HepG2 (cell line): Measurements from ENCODE around the gene DTYMK. TPM values are rescaled to one million over a fixed set of nuclear protein-coding genes. Genes with fewer than 3 reads are reported as not detected.

Source experiments
- ATAC-seq: fragments of 200-7000 bp; cut with Tn5 transposase; 3 replicates; pipeline ENCODE4 v1.9.1; 2020; ENCODE audit warnings: mild to moderate bottlenecking, moderate library complexity
- BruUV-seq: library from RNA; stranded (reverse); fragments of 400-500 nt; replicated peaks from 2 replicates; lab custom pipeline; 2021; lab: Mats Ljungman, UMichigan
- CTCF ChIA-PET: fragments of 300-600 bp; formaldehyde crosslinking; extraction: SDS; loops from one replicate; lab custom pipeline; 2021; ENCODE audit warnings: low total read pairs, inconsistent platforms, low intra/inter-chr PET ratio; lab: Yijun Ruan, JAX
- POLR2A ChIA-PET: fragments of 350-600 bp; sonication (Branson Sonifier 250); formaldehyde crosslinking; loops from one replicate; lab custom pipeline; 2020; ENCODE audit warnings: antibody characterized with exemption, inconsistent platforms; lab: Yijun Ruan, JAX
- DNase-seq: peaks from one replicate; pipeline ENCODE4 v3.0.0-alpha.2; 2015; ENCODE audit warnings: low spot score
- FAIRE-seq: peaks from 3 replicates; lab custom pipeline; 2011; peaks lifted over from hg19 to GRCh38; lab: Jason Lieb, UNC
- H2AFZ ChIP-seq: one replicate; pipeline ENCODE4 v1.6.1; 2011; ENCODE audit warnings: low read length, inconsistent platforms
- H3K27ac ChIP-seq: fragments of 300-600 bp; 3 replicates; pipeline ENCODE4 v1.8.0; 2011; ENCODE audit warnings: mixed run types, mild to moderate bottlenecking, mixed read lengths, low read length, inconsistent platforms; ENCODE audit not compliant: insufficient read depth; ENCODE audit errors: extremely low read length
- H3K27me3 ChIP-seq, 2 experiments: fragments of 200-600 bp in 1 of 2; 2 replicates in 1 of 2; 3 replicates in 1 of 2; pipeline versions ENCODE4 v1.6.0 to v1.8.0; 2011; ENCODE audit warnings: low read length in 2 of 2, mild to moderate bottlenecking in 2 of 2, moderate library complexity in 2 of 2, inconsistent platforms in 1 of 2; ENCODE audit not compliant: insufficient read depth in 2 of 2, control insufficient read depth in 1 of 2
- H3K36me3 ChIP-seq, 2 experiments: fragments of 200-600 bp in 1 of 2; replicated peaks in 1 of 2; 2 replicates in 1 of 2; 3 replicates in 1 of 2; pipeline versions ENCODE4 v1.5.1 to v1.8.0; 2011; ENCODE audit warnings: low read length in 2 of 2, inconsistent platforms in 1 of 2; ENCODE audit not compliant: insufficient read depth in 2 of 2, control insufficient read depth in 1 of 2
- H3K4me1 ChIP-seq: 2 replicates; pipeline ENCODE4 v1.5.1; 2012; ENCODE audit warnings: low read length, inconsistent platforms; ENCODE audit not compliant: insufficient read depth
- H3K4me2 ChIP-seq: 2 replicates; pipeline ENCODE4 v1.6.0; 2011; ENCODE audit warnings: low read depth, low read length, inconsistent platforms
- H3K4me3 ChIP-seq, 3 experiments: fragments of 200-600 bp in 1 of 3; sonication (generic), shearing (Covaris generic) in 1 of 3; replicated peaks in 1 of 3; 2 replicates each; pipeline ENCODE4 v1.5.1; 2011 to 2016; ENCODE audit warnings: low read length in 3 of 3, inconsistent platforms in 2 of 3, low read depth in 2 of 3, mild to moderate bottlenecking in 2 of 3, control low read depth in 1 of 3, mixed read lengths in 1 of 3; ENCODE audit not compliant: insufficient read depth in 1 of 3
- H3K79me2 ChIP-seq: one replicate; pipeline ENCODE4 v1.6.1; 2011; ENCODE audit warnings: low read length, inconsistent platforms; ENCODE audit not compliant: insufficient read depth
- H3K9ac ChIP-seq: 2 replicates; pipeline ENCODE4 v1.6.0; 2011; ENCODE audit warnings: mild to moderate bottlenecking, low read depth, low read length, inconsistent platforms; ENCODE audit not compliant: insufficient read depth
- H3K9me3 ChIP-seq: 2 replicates; pipeline ENCODE4 v1.5.1; 2012; ENCODE audit warnings: mild to moderate bottlenecking, low read length
- H4K20me1 ChIP-seq: 2 replicates; pipeline ENCODE4 v1.6.0; 2011; ENCODE audit warnings: inconsistent platforms, mild to moderate bottlenecking, low read length, moderate library complexity; ENCODE audit not compliant: insufficient read depth
- AGO2 ChIP-seq: fragments of 200-400 bp; formaldehyde crosslinking; optimal IDR thresholded peaks from 2 replicates; pipeline ENCODE3; 2017; ENCODE audit warnings: mild to moderate bottlenecking, low read depth, low read length, moderate library complexity
- ATF7 ChIP-seq, 2 experiments: fragments of 450-650 bp in 1 of 2; sonication (generic) in 1 of 2; formaldehyde crosslinking in 1 of 2; IDR thresholded peaks; 2 replicates each; pipeline versions ENCODE4 v1.4.0 to v1.6.1; 2016 to 2020; ENCODE audit warnings: antibody characterized with exemption in 1 of 2, mild to moderate bottlenecking in 1 of 2, missing genetic modification reagents in 1 of 2
- CENPT ChIP-seq: sonication (generic); formaldehyde crosslinking; IDR thresholded peaks from 2 replicates; pipeline ENCODE4 v1.8.0; 2022; ENCODE audit warnings: low read depth, mild to moderate bottlenecking, moderate library complexity, missing genetic modification reagents
- ELF4 ChIP-seq: sonication (generic); formaldehyde crosslinking; IDR thresholded peaks from 2 replicates; pipeline ENCODE4 v1.5.0; 2020; ENCODE audit warnings: missing genetic modification reagents, mild to moderate bottlenecking, moderate library complexity, borderline replicate concordance
- GABPA ChIP-seq, 2 experiments: IDR thresholded peaks; 2 replicates each; pipeline ENCODE4 v1.6.1; 2011 to 2016; ENCODE audit warnings: low read depth in 2 of 2, low read length in 1 of 2, missing biosample characterization in 1 of 2, missing genetic modification characterization in 1 of 2
- POLR2A ChIP-seq, 2 experiments: IDR thresholded peaks; 2 replicates each; pipeline ENCODE4 v1.6.1; 2011; ENCODE audit warnings: low read depth in 2 of 2, low read length in 2 of 2, mild to moderate bottlenecking in 1 of 2, moderate library complexity in 1 of 2; ENCODE audit not compliant: insufficient read depth in 1 of 2
- ZNF766 ChIP-seq: sonication (generic); formaldehyde crosslinking; IDR thresholded peaks from 2 replicates; pipeline ENCODE4 v1.5.0; 2020; ENCODE audit warnings: missing genetic modification reagents, borderline replicate concordance
- WGBS: methylation state at CpG from one replicate; pipeline ENCODE4 v1.1.6; 2017; ENCODE audit warnings: low lambda C conversion rate; 5-methylcytosine and 5-hydroxymethylcytosine counted together
- in situ Hi-C: cut with HindIII; loops from 2 replicates; pipeline ENCODE4 v1.10.0; 2017; ENCODE audit warnings: low pct_unique_long_range_greater_than_20kb; ENCODE audit not compliant: extremely low pct_ligation_motif_present
- intact Hi-C: fragments of 100-400 bp; cut with micrococcal nuclease; formaldehyde crosslinking; loops from one replicate; pipeline ENCODE4 v1.10.0; 2022; ENCODE audit not compliant: unreplicated experiment
- polyA plus RNA-seq, 8 experiments: library from polyadenylated mRNA; depleted of rRNA in 3 of 8; stranded (reverse) in 7 of 8; unstranded in 1 of 8; fragments of >200 nt; fragmentation: Illumina TruSeq in 4 of 8; extraction: Trizol in 4 of 8; gene quantifications; 2 replicates each; pipeline versions ENCODE4 v1.2.1 to v1.2.3, GENCODE V29; 2011 to 2016; ENCODE audit warnings: low read depth in 4 of 8, missing spikeins in 1 of 8, mixed read lengths in 1 of 8; ENCODE audit not compliant: insufficient read depth in 1 of 8
- total RNA-seq, 5 experiments: library from RNA; depleted of rRNA; stranded (reverse); fragments of >200 nt; fragmentation: Illumina TruSeq; extraction: Trizol; gene quantifications; 2 replicates each; pipeline ENCODE4 v1.2.3, GENCODE V29; 2016; ENCODE audit warnings: low read depth in 1 of 5
- TF ChIP-seq, protein P1 (sequence below): sonication (generic); formaldehyde crosslinking; IDR thresholded peaks from 2 replicates; pipeline ENCODE4 v1.4.0; 2020; ENCODE audit warnings: missing genetic modification reagents, borderline replicate concordance
- TF ChIP-seq, protein P2 (sequence below): sonication (generic); formaldehyde crosslinking; IDR thresholded peaks from 2 replicates; pipeline ENCODE4 v1.5.1; 2020; ENCODE audit warnings: missing genetic modification reagents, mild to moderate bottlenecking, borderline replicate concordance

Gene DTYMK
- total and polyA plus RNA-seq, 2 of the 13 experiments (the other 11 are each of a cell fraction or from before 2014, with no cell fraction given) = 57.5 to 134 TPM

- H3K36me3 ChIP-seq = peaks cover 31 to 86% of the 10 kb centered on the region in 2 experiments
- no peaks in the 10 kb centered on the region for H3K9me3 ChIP-seq
- H3K79me2 ChIP-seq = no peaks in the 10 kb centered on the region
- H3K9ac ChIP-seq = no peak overlapping the region
- POLR2A ChIA-PET = interaction anchor here (1.5 to 2.6 kb wide), 2 partner anchors 16 to 17 kb away, joined by 3 to 11 read pairs; partner anchors contain the start of gene ING5
- no peaks in the 10 kb centered on the region for H4K20me1 ChIP-seq
- no peak for DNase-seq
- no peaks in the 10 kb centered on the region for H3K27me3 ChIP-seq
- TF ChIP-seq, protein P1, sequence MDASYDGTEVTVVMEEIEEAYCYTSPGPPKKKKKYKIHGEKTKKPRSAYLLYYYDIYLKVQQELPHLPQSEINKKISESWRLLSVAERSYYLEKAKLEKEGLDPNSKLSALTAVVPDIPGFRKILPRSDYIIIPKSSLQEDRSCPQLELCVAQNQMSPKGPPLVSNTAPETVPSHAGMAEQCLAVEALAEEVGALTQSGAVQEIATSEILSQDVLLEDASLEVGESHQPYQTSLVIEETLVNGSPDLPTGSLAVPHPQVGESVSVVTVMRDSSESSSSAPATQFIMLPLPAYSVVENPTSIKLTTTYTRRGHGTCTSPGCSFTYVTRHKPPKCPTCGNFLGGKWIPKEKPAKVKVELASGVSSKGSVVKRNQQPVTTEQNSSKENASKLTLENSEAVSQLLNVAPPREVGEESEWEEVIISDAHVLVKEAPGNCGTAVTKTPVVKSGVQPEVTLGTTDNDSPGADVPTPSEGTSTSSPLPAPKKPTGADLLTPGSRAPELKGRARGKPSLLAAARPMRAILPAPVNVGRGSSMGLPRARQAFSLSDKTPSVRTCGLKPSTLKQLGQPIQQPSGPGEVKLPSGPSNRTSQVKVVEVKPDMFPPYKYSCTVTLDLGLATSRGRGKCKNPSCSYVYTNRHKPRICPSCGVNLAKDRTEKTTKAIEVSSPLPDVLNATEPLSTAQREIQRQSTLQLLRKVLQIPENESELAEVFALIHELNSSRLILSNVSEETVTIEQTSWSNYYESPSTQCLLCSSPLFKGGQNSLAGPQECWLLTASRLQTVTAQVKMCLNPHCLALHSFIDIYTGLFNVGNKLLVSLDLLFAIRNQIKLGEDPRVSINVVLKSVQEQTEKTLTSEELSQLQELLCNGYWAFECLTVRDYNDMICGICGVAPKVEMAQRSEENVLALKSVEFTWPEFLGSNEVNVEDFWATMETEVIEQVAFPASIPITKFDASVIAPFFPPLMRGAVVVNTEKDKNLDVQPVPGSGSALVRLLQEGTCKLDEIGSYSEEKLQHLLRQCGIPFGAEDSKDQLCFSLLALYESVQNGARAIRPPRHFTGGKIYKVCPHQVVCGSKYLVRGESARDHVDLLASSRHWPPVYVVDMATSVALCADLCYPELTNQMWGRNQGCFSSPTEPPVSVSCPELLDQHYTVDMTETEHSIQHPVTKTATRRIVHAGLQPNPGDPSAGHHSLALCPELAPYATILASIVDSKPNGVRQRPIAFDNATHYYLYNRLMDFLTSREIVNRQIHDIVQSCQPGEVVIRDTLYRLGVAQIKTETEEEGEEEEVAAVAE (CRISPR knock-in tag) = no peak
- peak; percentile 55 for TF ChIP-seq AGO2
- TF ChIP-seq, all 625 proteins: peak for 1
- in situ Hi-C loops = no loop called here
- ATAC-seq (no peak), FAIRE-seq (no peak)
- no peaks in the 10 kb centered on the region for H3K4me1 ChIP-seq
- intact Hi-C loops = no loop called here
- CTCF ChIA-PET = no interaction called here
- no peak overlapping the region for H2AFZ ChIP-seq
- no peak overlapping the region for H3K4me2 ChIP-seq
- no TSS peak for BruUV-seq
- H3K27ac ChIP-seq = no peak overlapping the region
- over 99% methylated on average over 16 of the region's 16 CpGs for WGBS
- H3K4me3 ChIP-seq = no peak overlapping the region
Measured at GRCh38 chr2:241719093-241719492, 32.5 kb upstream of the DTYMK start.

DNA sequence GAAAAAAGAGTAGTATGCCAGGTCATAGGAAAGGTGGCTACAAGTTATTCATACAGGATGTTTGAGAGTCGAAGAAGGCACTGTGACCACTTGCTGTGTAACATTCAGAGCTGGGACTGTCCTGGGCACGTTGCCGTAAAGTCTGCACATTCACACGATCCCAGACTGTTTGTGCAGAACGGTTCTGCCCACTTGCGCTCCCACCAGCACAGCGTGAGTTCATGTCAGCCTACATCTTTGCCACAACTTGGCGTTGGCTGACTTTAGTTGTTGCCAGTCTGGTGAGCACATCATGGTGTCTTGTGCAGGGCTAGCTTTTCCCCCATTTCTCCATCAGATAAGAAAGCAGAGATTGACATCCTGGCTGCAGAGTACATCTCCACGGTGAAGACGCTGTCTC is 22.3 kb upstream of the DTYMK start:
- no peak overlapping the region for H3K4me3 ChIP-seq
- no peak overlapping the region for H3K9ac ChIP-seq
- H3K4me2 ChIP-seq = no peak overlapping the region
- DNase-seq (no peak), FAIRE-seq (no peak)
- in situ Hi-C loops = no loop called here
- CTCF ChIA-PET = no interaction called here
- H3K79me2 ChIP-seq = peaks cover 9% of the 10 kb centered on the region
- H3K27ac ChIP-seq = no peak overlapping the region
- no peaks in the 10 kb centered on the region for H3K27me3 ChIP-seq
- peaks cover 45 to 83% of the 10 kb centered on the region in 2 experiments for H3K36me3 ChIP-seq
- peaks cover 6% of the 10 kb centered on the region; the same call in 1 of the 2 replicates for H3K4me1 ChIP-seq
- 0 out of 2 replicates have a peak, but pooled peaks cover 3% of the 10 kb centered on the region for H4K20me1 ChIP-seq
- TF ChIP-seq ZNF766 (CRISPR knock-in tag) (no peak), ELF4 (no peak), POLR2A (IDR thresholded peaks at IDR 0.05; ENCODE audit: insufficient read depth in 1 of 2, low read depth in 2 of 2, low read length in 2 of 2) (0 out of 4 replicates have a peak, but pooled peaks of 1 of the 2 experiments have one; percentile 1), ATF7 (IDR thresholded peaks at IDR 0.05) (no peak), ATF7 (CRISPR knock-in tag; IDR thresholded peaks at IDR 0.05) (no peak), GABPA (IDR thresholded peaks at IDR 0.05; ENCODE audit: low read depth, low read length) (no peak), GABPA (CRISPR knock-in tag; IDR thresholded peaks at IDR 0.05; ENCODE audit: low read depth) (no peak), CENPT (CRISPR knock-in tag) (no peak)
- TF ChIP-seq, protein P2, sequence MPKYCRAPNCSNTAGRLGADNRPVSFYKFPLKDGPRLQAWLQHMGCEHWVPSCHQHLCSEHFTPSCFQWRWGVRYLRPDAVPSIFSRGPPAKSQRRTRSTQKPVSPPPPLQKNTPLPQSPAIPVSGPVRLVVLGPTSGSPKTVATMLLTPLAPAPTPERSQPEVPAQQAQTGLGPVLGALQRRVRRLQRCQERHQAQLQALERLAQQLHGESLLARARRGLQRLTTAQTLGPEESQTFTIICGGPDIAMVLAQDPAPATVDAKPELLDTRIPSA (CRISPR knock-in tag) = no peak
- TF ChIP-seq, all 625 proteins: peak for 1
- no peak; the same call in 1 of the 3 replicates for ATAC-seq
- POLR2A ChIA-PET = no interaction called here
- no TSS peak for BruUV-seq
- intact Hi-C loops = no loop called here
- H2AFZ ChIP-seq = no peak overlapping the region
- WGBS = 98% methylated on average over 10 of the region's 10 CpGs
- peaks cover 13% of the 10 kb centered on the region; the same call in 1 of the 2 replicates for H3K9me3 ChIP-seq
